ENCODE measurements around the gene LRP11.

The LRP11 gene

GRCh38 chr6:149840345-149841075, 23.6 kb downstream of the LRP11 start:
- TF ChIP-seq CTCF (IDR thresholded peaks at IDR 0.05; ENCODE audit: extremely low read depth, insufficient read depth, missing control alignments): peak; percentile 77
- DNase-seq (ENCODE audit: low spot score): peak; percentile 67
- in situ Hi-C loops (cut with MboI; ENCODE audit: low pct_unique_long_range_greater_than_20kb, low sequenced_read_pairs, unreplicated experiment): no loop called here

- in situ Hi-C loops (cut with MboI; ENCODE audit: low pct_unique_long_range_greater_than_20kb, low sequenced_read_pairs, unreplicated experiment): no loop called here
- peak; percentile 83 for TF ChIP-seq CTCF (IDR thresholded peaks at IDR 0.05; ENCODE audit: extremely low read depth, insufficient read depth, missing control alignments)
- peak; percentile 63 for DNase-seq (ENCODE audit: low spot score)
Measured at GRCh38 chr6:149834513-149835481, 29.4 kb downstream of the LRP11 start.

- no peak for DNase-seq (ENCODE audit: low spot score)
- no peak for TF ChIP-seq CTCF (IDR thresholded peaks at IDR 0.05; ENCODE audit: extremely low read depth, insufficient read depth, missing control alignments)
- in situ Hi-C loops (cut with MboI; ENCODE audit: low pct_unique_long_range_greater_than_20kb, low sequenced_read_pairs, unreplicated experiment): no loop called here
Measured at GRCh38 chr6:149833651-149834050, 30.5 kb downstream of the LRP11 start.

- TF ChIP-seq CTCF (IDR thresholded peaks at IDR 0.05; ENCODE audit: extremely low read depth, insufficient read depth, missing control alignments): no peak
- no peak for DNase-seq (ENCODE audit: low spot score)
- in situ Hi-C loops (cut with MboI; ENCODE audit: low pct_unique_long_range_greater_than_20kb, low sequenced_read_pairs, unreplicated experiment): no loop called here
Measured at GRCh38 chr6:149831308-149831820, 32.8 kb downstream of the LRP11 start.

- TF ChIP-seq CTCF (IDR thresholded peaks at IDR 0.05; ENCODE audit: extremely low read depth, insufficient read depth, missing control alignments): no peak
- in situ Hi-C loops (cut with MboI; ENCODE audit: low pct_unique_long_range_greater_than_20kb, low sequenced_read_pairs, unreplicated experiment): no loop called here
- no peak for DNase-seq (ENCODE audit: low spot score)
Measured at GRCh38 chr6:149830731-149831307, 33.3 kb downstream of the LRP11 start.

- TF ChIP-seq CTCF (IDR thresholded peaks at IDR 0.05; ENCODE audit: extremely low read depth, insufficient read depth, missing control alignments): no peak
- no peak for DNase-seq (ENCODE audit: low spot score)
- in situ Hi-C loops (cut with MboI; ENCODE audit: low pct_unique_long_range_greater_than_20kb, low sequenced_read_pairs, unreplicated experiment): no loop called here
Measured at GRCh38 chr6:149825292-149825691, 38.9 kb downstream of the LRP11 start.

All from GM13977 (cell line).